Breast epithelium (tissue), 3 donors: Measurements from ENCODE around the gene WFDC11.

Experiments used
- CTCF ChIP-seq, 3 donors: fragments of 450-650 bp; IDR thresholded peaks; one replicate each; pipeline ENCODE4 v1.5.1; 2016 to 2017; ENCODE audit warnings: antibody characterized with exemption in 3 of 3, mild to moderate bottlenecking in 3 of 3, moderate library complexity in 3 of 3
- POLR2AphosphoS5 ChIP-seq, 3 donors: sonication (generic); formaldehyde crosslinking; IDR thresholded peaks; one replicate each; pipeline ENCODE4 v1.6.1; 2017; ENCODE audit warnings: antibody characterized with exemption in 3 of 3

- TF ChIP-seq CTCF (IDR thresholded peaks at IDR 0.05) (no peak), POLR2AphosphoS5 (IDR thresholded peaks at IDR 0.05) (no peak)
Measured at GRCh38 chr20:45639687-45640086, 30.4 kb downstream of the WFDC11 start.
